Measurements from ENCODE around the gene INTS7. TPM values are rescaled to one million over a fixed set of nuclear protein-coding genes. Genes with fewer than 3 reads are reported as not detected.

INTS7 gene
- total RNA-seq, 1 donor from 2014 or later, result 8.9 TPM

- Mint-ChIP-seq H3K27me3 (ENCODE audit: unreplicated experiment) (peaks cover 3% of the 10 kb centered on the region), H3K36me3 (ENCODE audit: low read depth, unreplicated experiment) (peaks cover 4% of the 10 kb centered on the region), H3K4me1 (ENCODE audit: unreplicated experiment) (no peaks in the 10 kb centered on the region), H3K27ac (ENCODE audit: unreplicated experiment) (no peak overlapping the region), H3K9me3 (ENCODE audit: unreplicated experiment) (no peaks in the 10 kb centered on the region), H3K4me3 (ENCODE audit: unreplicated experiment) (no peak overlapping the region)
- no peak for DNase-seq (ENCODE audit: low spot score)
- TF ChIP-seq CTCF (IDR thresholded peaks at IDR 0.05; ENCODE audit: unreplicated experiment), result no peak
Measured at GRCh38 chr1:211901945-211902344, 133.4 kb downstream of the INTS7 start.

- Mint-ChIP-seq H3K4me3 (ENCODE audit: unreplicated experiment) (no peak overlapping the region), H3K27ac (ENCODE audit: unreplicated experiment) (no peak overlapping the region), H3K36me3 (ENCODE audit: low read depth, unreplicated experiment) (peaks cover 4% of the 10 kb centered on the region), H3K4me1 (ENCODE audit: unreplicated experiment) (no peaks in the 10 kb centered on the region), H3K27me3 (ENCODE audit: unreplicated experiment) (peaks cover 3% of the 10 kb centered on the region), H3K9me3 (ENCODE audit: unreplicated experiment) (no peaks in the 10 kb centered on the region)
- DNase-seq (ENCODE audit: low spot score), result no peak
- TF ChIP-seq CTCF (IDR thresholded peaks at IDR 0.05; ENCODE audit: unreplicated experiment), result no peak
Measured at GRCh38 chr1:211900441-211900840, 134.9 kb downstream of the INTS7 start.

- no peak for DNase-seq (ENCODE audit: low spot score)
- Mint-ChIP-seq H3K36me3 (ENCODE audit: low read depth, unreplicated experiment) (no peaks in the 10 kb centered on the region), H3K4me1 (ENCODE audit: unreplicated experiment) (peaks cover 3% of the 10 kb centered on the region), H3K4me3 (ENCODE audit: unreplicated experiment) (no peak overlapping the region), H3K9me3 (ENCODE audit: unreplicated experiment) (no peaks in the 10 kb centered on the region), H3K27ac (ENCODE audit: unreplicated experiment) (no peak overlapping the region), H3K27me3 (ENCODE audit: unreplicated experiment) (peaks cover 3% of the 10 kb centered on the region)
- TF ChIP-seq CTCF (IDR thresholded peaks at IDR 0.05; ENCODE audit: unreplicated experiment), result no peak
Measured at GRCh38 chr1:211896958-211897357, 138.4 kb downstream of the INTS7 start.

GRCh38 chr1:211895126-211895759, 140.1 kb downstream of the INTS7 start:
- Mint-ChIP-seq H3K27me3 (ENCODE audit: unreplicated experiment) (no peaks in the 10 kb centered on the region), H3K4me3 (ENCODE audit: unreplicated experiment) (no peak overlapping the region), H3K4me1 (ENCODE audit: unreplicated experiment) (peaks cover 3% of the 10 kb centered on the region), H3K27ac (ENCODE audit: unreplicated experiment) (no peak overlapping the region), H3K9me3 (ENCODE audit: unreplicated experiment) (no peaks in the 10 kb centered on the region), H3K36me3 (ENCODE audit: low read depth, unreplicated experiment) (no peaks in the 10 kb centered on the region)
- no peak for DNase-seq (ENCODE audit: low spot score)
- TF ChIP-seq CTCF (IDR thresholded peaks at IDR 0.05; ENCODE audit: unreplicated experiment), result no peak

GRCh38 chr1:211894312-211894711, 141.0 kb downstream of the INTS7 start:
- no peak overlapping the region for H3K4me3 Mint-ChIP-seq (ENCODE audit: unreplicated experiment)
- no peaks in the 10 kb centered on the region for H3K9me3 Mint-ChIP-seq (ENCODE audit: unreplicated experiment)
- peaks cover 3% of the 10 kb centered on the region for H3K36me3 Mint-ChIP-seq (ENCODE audit: low read depth, unreplicated experiment)
- DNase-seq (ENCODE audit: low spot score), result no peak
- H3K27me3 Mint-ChIP-seq (ENCODE audit: unreplicated experiment), result peaks cover 5% of the 10 kb centered on the region
- TF ChIP-seq CTCF (IDR thresholded peaks at IDR 0.05; ENCODE audit: unreplicated experiment), result no peak
- H3K27ac Mint-ChIP-seq (ENCODE audit: unreplicated experiment), result no peak overlapping the region
- peaks cover 3% of the 10 kb centered on the region for H3K4me1 Mint-ChIP-seq (ENCODE audit: unreplicated experiment)

Data from endothelial cell (in vitro differentiated cells).